K562 (cell line): ENCODE measurements around the gene ARL16. TPM values are rescaled to one million over a fixed set of nuclear protein-coding genes. Genes with fewer than 3 reads are reported as not detected.

ENCODE experiments used
- ATAC-seq: fragments of 200-7000 bp; cut with Tn5 transposase; 3 replicates; pipeline ENCODE4 v1.9.1; 2020; ENCODE audit warnings: moderate library complexity
- BruUV-seq: library from RNA; stranded (reverse); fragments of 400-500 nt; replicated peaks from 2 replicates; lab custom pipeline; 2021; lab: Mats Ljungman, UMichigan
- CTCF ChIA-PET: fragments of 300-600 bp; formaldehyde crosslinking; extraction: SDS; loops from one replicate; lab custom pipeline; 2021; ENCODE audit warnings: low intra/inter-chr PET ratio; lab: Yijun Ruan, JAX
- POLR2A ChIA-PET: fragments of 300-600, 350-650 bp; sonication (Branson Sonifier 250); formaldehyde crosslinking; extraction: SDS; loops from one replicate; lab custom pipeline; 2021; ENCODE audit warnings: antibody characterized with exemption, inconsistent platforms; lab: Yijun Ruan, JAX
- DNase-seq, 4 experiments: peaks; one replicate each; pipeline versions ENCODE4 v3.0.0 to v3.0.0-alpha.2; 2011 to 2018; ENCODE audit warnings: low spot score in 3 of 4, mixed read lengths in 3 of 4; ENCODE audit errors: extremely low read depth in 1 of 4
- FAIRE-seq: peaks from 2 replicates; lab custom pipeline; 2011; peaks lifted over from hg19 to GRCh38; lab: Jason Lieb, UNC
- H2AFZ ChIP-seq: 2 replicates; pipeline ENCODE4 v1.6.0; 2011; ENCODE audit warnings: low read depth, low read length, control low read depth, inconsistent platforms
- H3K27ac ChIP-seq: fragments of 200-600 bp; 3 replicates; pipeline ENCODE4 v1.8.0; 2011; ENCODE audit warnings: low read depth, mild to moderate bottlenecking, control low read depth, inconsistent platforms, low read length, moderate library complexity, mixed read lengths; ENCODE audit errors: extremely low read depth
- H3K27me3 ChIP-seq, 2 experiments: fragments of 300-600 bp in 1 of 2; 2 replicates in 1 of 2; 3 replicates in 1 of 2; pipeline versions ENCODE4 v1.6.0 to v1.8.0; 2011; ENCODE audit warnings: inconsistent platforms in 2 of 2, low read length in 2 of 2, mild to moderate bottlenecking in 1 of 2, mixed read lengths in 1 of 2, moderate library complexity in 1 of 2; ENCODE audit not compliant: control insufficient read depth in 2 of 2, insufficient read depth in 2 of 2
- H3K36me3 ChIP-seq: fragments of 300-600 bp; 3 replicates; pipeline ENCODE4 v1.8.0; 2011; ENCODE audit warnings: mild to moderate bottlenecking, low read length, inconsistent platforms; ENCODE audit not compliant: control insufficient read depth, insufficient read depth
- H3K4me1 ChIP-seq, 2 experiments: fragments of 200-600 bp in 1 of 2; replicated peaks in 1 of 2; 2 replicates in 1 of 2; 3 replicates in 1 of 2; pipeline versions ENCODE4 v1.5.1 to v1.8.0; 2011; ENCODE audit warnings: inconsistent platforms in 2 of 2, low read length in 2 of 2, mild to moderate bottlenecking in 1 of 2, mixed read lengths in 1 of 2, moderate library complexity in 1 of 2; ENCODE audit not compliant: control insufficient read depth in 2 of 2, insufficient read depth in 2 of 2
- H3K4me2 ChIP-seq: 2 replicates; pipeline ENCODE4 v1.6.1; 2011; ENCODE audit warnings: low read length, control low read depth, inconsistent platforms, mixed read lengths; ENCODE audit not compliant: insufficient read depth
- H3K4me3 ChIP-seq: fragments of 200-600 bp; sonication (generic), shearing (Covaris generic); 2 replicates; pipeline ENCODE4 v1.5.1; 2016; ENCODE audit warnings: control low read depth, inconsistent platforms
- H3K79me2 ChIP-seq: fragments of 200-600 bp; 3 replicates; pipeline ENCODE4 v1.8.0; 2011; ENCODE audit warnings: low read length, inconsistent platforms; ENCODE audit not compliant: control insufficient read depth, insufficient read depth
- H3K9ac ChIP-seq, 2 experiments: 2 replicates each; pipeline versions ENCODE4 v1.6.0 to v1.6.1; 2011; ENCODE audit warnings: low read depth in 2 of 2, low read length in 2 of 2, control low read depth in 1 of 2, inconsistent platforms in 1 of 2, mild to moderate bottlenecking in 1 of 2, mixed read lengths in 1 of 2; ENCODE audit not compliant: insufficient read depth in 1 of 2
- H3K9me1 ChIP-seq: one replicate; pipeline ENCODE4 v1.6.0; 2011; ENCODE audit warnings: inconsistent platforms, mild to moderate bottlenecking, low read length, moderate library complexity; ENCODE audit not compliant: control insufficient read depth, insufficient read depth
- H3K9me3 ChIP-seq: replicated peaks from 2 replicates; pipeline ENCODE4 v1.5.1; 2011; ENCODE audit warnings: low read depth, low read length, inconsistent platforms; ENCODE audit not compliant: control insufficient read depth, insufficient read depth
- H4K20me1 ChIP-seq: replicated peaks from 2 replicates; pipeline ENCODE4 v1.6.1; 2011; ENCODE audit warnings: low read length, inconsistent platforms, mixed read lengths; ENCODE audit not compliant: control insufficient read depth, insufficient read depth
- ARID3B ChIP-seq: fragments of 250-450 bp; sonication (Bioruptor Pico); IDR thresholded peaks from 2 replicates; pipeline ENCODE4 v1.4.0; 2020; ENCODE audit warnings: borderline replicate concordance
- BCOR ChIP-seq: fragments of 450-650 bp; IDR thresholded peaks from 2 replicates; pipeline ENCODE4 v1.6.1; 2016
- C11orf30 ChIP-seq: fragments of 450-650 bp; IDR thresholded peaks from 2 replicates; pipeline ENCODE4 v1.6.1; 2016; ENCODE audit warnings: low read depth, mild to moderate bottlenecking
- CXXC5 ChIP-seq: fragments of 250-450 bp; sonication (Bioruptor Pico); IDR thresholded peaks from 2 replicates; pipeline ENCODE4 v1.8.0; 2022; ENCODE audit warnings: inconsistent platforms, mild to moderate bottlenecking, moderate library complexity
- EGR1 ChIP-seq: fragments of 450-650 bp; conservative IDR thresholded peaks from 2 replicates; pipeline ENCODE4 v1.6.1; 2017; ENCODE audit warnings: mild to moderate bottlenecking
- EP400 ChIP-seq: fragments of 450-650 bp; IDR thresholded peaks from 2 replicates; pipeline ENCODE4 v1.6.1; 2017; ENCODE audit warnings: antibody characterized with exemption, mild to moderate bottlenecking, moderate library complexity
- MEF2D ChIP-seq: conservative IDR thresholded peaks from 2 replicates; pipeline ENCODE4 v1.6.1; 2016; ENCODE audit warnings: low read depth, missing genetic modification characterization, missing compliant biosample characterization
- MTA3 ChIP-seq: fragments of 450-650 bp; formaldehyde crosslinking; IDR thresholded peaks from 2 replicates; pipeline ENCODE4 v1.6.1; 2017; ENCODE audit warnings: mild to moderate bottlenecking, borderline replicate concordance
- MYNN ChIP-seq, 2 experiments: sonication (generic); formaldehyde crosslinking in 1 of 2; IDR thresholded peaks; 2 replicates each; pipeline versions ENCODE4 v1.5.0 to v1.6.1; 2016 to 2020; ENCODE audit warnings: antibody characterized with exemption in 1 of 2, missing genetic modification reagents in 1 of 2
- PHB ChIP-seq: fragments of 250-450 bp; sonication (Bioruptor Pico); IDR thresholded peaks from 2 replicates; pipeline ENCODE4 v1.5.0; 2021
- POLR2G ChIP-seq: fragments of 200-400 bp; formaldehyde crosslinking; IDR thresholded peaks from 2 replicates; pipeline ENCODE4 v1.6.1; 2017; ENCODE audit warnings: low read depth, mild to moderate bottlenecking, antibody characterized with exemption, low read length, moderate library complexity
- SIN3A ChIP-seq, 2 experiments: fragments of 150-350 bp in 1 of 2; IDR thresholded peaks; 2 replicates each; pipeline ENCODE4 v1.6.1; 2011 to 2016; ENCODE audit warnings: borderline replicate concordance in 2 of 2, low read depth in 2 of 2, low read length in 2 of 2, mild to moderate bottlenecking in 2 of 2, moderate library complexity in 2 of 2; ENCODE audit not compliant: control insufficient read depth in 1 of 2
- SMARCA5 ChIP-seq: fragments of 450-650 bp; IDR thresholded peaks from 2 replicates; pipeline ENCODE4 v1.6.1; 2016
- ZFX ChIP-seq: sonication (generic); formaldehyde crosslinking; IDR thresholded peaks from 2 replicates; pipeline ENCODE4 v1.8.0; 2022; ENCODE audit warnings: mild to moderate bottlenecking, missing genetic modification reagents, moderate library complexity
- ZNF12 ChIP-seq: sonication (generic); formaldehyde crosslinking; IDR thresholded peaks from 2 replicates; pipeline ENCODE4 v1.4.0; 2020; ENCODE audit warnings: mild to moderate bottlenecking, missing genetic modification reagents
- ZNF316 ChIP-seq: fragments of 450-650 bp; IDR thresholded peaks from 2 replicates; pipeline ENCODE4 v1.6.1; 2016
- ZNF436 ChIP-seq: fragments of 250-450, 450-650 bp; sonication (Bioruptor Pico); formaldehyde crosslinking; IDR thresholded peaks from 2 replicates; pipeline ENCODE4 v1.7.0; 2020; ENCODE audit warnings: mild to moderate bottlenecking
- ZNF511 ChIP-seq: sonication (generic); formaldehyde crosslinking; IDR thresholded peaks from 2 replicates; pipeline ENCODE4 v1.8.0; 2022; ENCODE audit warnings: mild to moderate bottlenecking, missing genetic modification reagents
- WGBS: fragments of 100-300 bp; shearing (Covaris generic); methylation state at CpG from one replicate; pipeline ENCODE4 v1.1.6; 2016; ENCODE audit warnings: low coverage, mixed read lengths; ENCODE audit not compliant: insufficient coverage; ENCODE audit errors: missing lambda C conversion rate; 5-methylcytosine and 5-hydroxymethylcytosine counted together
- in situ Hi-C: fragments of 300-500 bp; cut with MboI; formaldehyde crosslinking; loops from 4 replicates; pipeline ENCODE4 v1.15.0; 2018; ENCODE audit warnings: inconsistent platforms, mixed read lengths
- intact Hi-C: fragments of 100-400 bp; cut with micrococcal nuclease; formaldehyde crosslinking; loops from 2 replicates; pipeline ENCODE4 v1.14.2; 2022
- polyA plus RNA-seq, 8 experiments: library from polyadenylated mRNA; depleted of rRNA in 4 of 8; stranded (reverse) in 5 of 8; unstranded in 3 of 8; fragments of >200 nt; fragmentation: Nextera tagmentation in 2 of 8; fragmentation: Illumina TruSeq in 1 of 8; extraction: Ambion mirVana in 2 of 8; extraction: Trizol in 1 of 8; gene quantifications; 2 replicates each; pipeline versions ENCODE4 v1.2.1 to v1.2.3, GENCODE V29; 2011 to 2014; ENCODE audit warnings: inconsistent platforms in 1 of 8, missing spikeins in 1 of 8
- total RNA-seq, 7 experiments: library from RNA; depleted of rRNA in 6 of 7; stranded (reverse); fragments of >200 nt in 6 of 7; fragmentation: Illumina TruSeq in 2 of 7; extraction: Trizol in 2 of 7; gene quantifications; 2 replicates each; pipeline versions ENCODE4 v1.2.1 to v1.2.3, GENCODE V29; 2011 to 2021; ENCODE audit warnings: low replicate concordance in 1 of 7

Gene ARL16
- total and polyA plus RNA-seq, 9 of the 15 experiments (the other 6 are each of a cell fraction or from before 2014, with no cell fraction given): 5.4 to 32.4 (median 22.6) TPM

GRCh38 chr17:81713004-81713555 is 29.5 kb upstream of the ARL16 start:
- Histone ChIP-seq H3K9me3 (no peaks in the 10 kb centered on the region), H2AFZ (no peak overlapping the region), H3K27me3 (no peaks in the 10 kb centered on the region), H3K79me2 (peaks cover 39% of the 10 kb centered on the region), H3K9ac (peak overlapping the region; percentile 80 to 95), H3K36me3 (peaks cover 54% of the 10 kb centered on the region; the same call in 2 of the 3 replicates), H3K27ac (peak overlapping the region; percentile 88), H3K4me3 (peak overlapping the region; percentile 93), H4K20me1 (peaks cover 13% of the 10 kb centered on the region), H3K4me1 (peaks cover 23 to 87% of the 10 kb centered on the region in 2 experiments), H3K4me2 (peak overlapping the region; percentile 92), H3K9me1 (peaks cover 2% of the 10 kb centered on the region)
- intact Hi-C loops: no loop called here
- 3% methylated on average over 16 of the region's 18 CpGs for WGBS
- POLR2A ChIA-PET: interaction anchor here (0.6 to 5.2 kb wide), 6 partner anchors 9 to 224 kb away, joined by 3 to 59 read pairs (median 4); partner anchors contain the start of genes ARL16, HGS and MRPL12
- CTCF ChIA-PET: interaction anchor here (1.1 kb wide), 1 partner anchor 308 kb away, joined by 3 read pairs; no protein-coding TSS in a partner anchor
- no peak for DNase-seq
- ATAC-seq: peak; percentile 2; the same call in 2 of the 3 replicates
- no peak for FAIRE-seq
- in situ Hi-C loops: no loop called here
- BruUV-seq: no TSS peak
- TF ChIP-seq ZNF436: no peak
- TF ChIP-seq EP400: no peak
- TF ChIP-seq POLR2G: peak; percentile 37; the same call in 1 of the 2 replicates
- 0 out of 2 replicates have a peak, but pooled peaks have one; percentile 8 for TF ChIP-seq BCOR
- TF ChIP-seq MYNN (IDR thresholded peaks at IDR 0.05): peak; percentile 99
- TF ChIP-seq MYNN (CRISPR knock-in tag; IDR thresholded peaks at IDR 0.05): peak; percentile 89
- 0 out of 2 replicates have a peak, but pooled peaks have one; percentile 1 for TF ChIP-seq SMARCA5
- no peak for TF ChIP-seq CXXC5 (CRISPR knock-in tag)
- TF ChIP-seq MTA3: no peak
- no peak for TF ChIP-seq ARID3B (CRISPR knock-in tag)
- peak; percentile 23; the same call in 1 of the 2 replicates for TF ChIP-seq C11orf30
- peak; percentile 80 for TF ChIP-seq ZNF316
- 0 out of 2 replicates have a peak, but pooled peaks have one; percentile 0 for TF ChIP-seq EGR1
- peak; percentile 12; the same call in 1 of the 2 replicates for TF ChIP-seq ZFX (CRISPR knock-in tag)
- no peak for TF ChIP-seq PHB (CRISPR knock-in tag)
- peak; percentile 63; the same call in 1 of the 2 replicates for TF ChIP-seq ZNF511 (CRISPR knock-in tag)
- TF ChIP-seq MEF2D: no peak
- TF ChIP-seq SIN3A (IDR thresholded peaks at IDR 0.05; ENCODE audit: borderline replicate concordance in 2 of 2, control insufficient read depth in 1 of 2, low read depth in 2 of 2, low read length in 2 of 2): no peak; a peak in 1 of 4 replicates
- TF ChIP-seq ZNF12: no peak
